Activated CD8-positive, alpha-beta memory T cell treated with anti-CD3 and anti-CD28 coated beads for 48 hours (primary cell): ENCODE measurements around the gene ZFAND4.
"Not testable (repeated sequence)": the region's sequence is repeated elsewhere in the genome, so short reads cannot be mapped to it uniquely, and the experiment has no call there.

Experiments used
- DNase-seq, 3 experiments: peaks; one replicate each; pipeline ENCODE4 v3.0.0-alpha.2; 2020; ENCODE audit warnings: low read depth in 2 of 3, low spot score in 2 of 3

ZFAND4 gene

GRCh38 chr10:45644527-45644926, 28.0 kb downstream of the ZFAND4 start:
- no peak for DNase-seq

DNA sequence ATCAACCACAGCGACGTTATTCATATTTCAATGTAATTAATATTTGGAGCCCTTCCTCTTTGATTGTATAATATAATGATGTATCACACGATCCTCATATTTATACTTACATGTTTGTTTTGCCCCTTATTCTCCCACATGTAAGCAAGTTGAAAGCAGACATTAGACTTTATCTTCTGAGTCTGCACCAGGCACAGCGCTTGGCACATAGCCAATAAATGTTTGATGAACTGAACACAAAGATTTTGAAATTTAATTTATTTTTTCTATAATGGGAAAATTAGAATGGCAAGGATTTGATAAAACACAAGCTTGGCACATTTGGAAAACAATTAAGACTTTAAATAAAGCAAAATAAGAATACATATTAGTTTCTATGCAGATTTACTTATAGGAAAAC, 31.6 kb downstream of the ZFAND4 start:
- no peak for DNase-seq

DNA sequence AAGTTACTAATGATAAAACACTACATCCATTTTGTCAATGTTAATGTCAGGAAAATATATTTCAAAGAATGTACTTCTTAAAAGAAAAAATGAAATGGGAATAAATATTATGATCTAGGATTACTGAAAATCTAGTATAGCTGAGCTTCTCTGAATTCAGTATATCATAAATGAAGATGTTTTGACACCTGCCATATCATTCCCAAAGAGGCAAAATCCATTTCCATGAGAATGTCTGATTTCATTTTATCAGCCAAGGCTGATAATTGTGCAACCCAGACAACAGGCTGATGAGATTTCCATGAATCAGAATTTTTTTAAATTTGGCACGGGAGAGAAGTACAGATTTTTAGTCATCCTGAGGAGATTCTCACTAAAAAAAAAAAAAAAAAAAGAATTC, 32.5 kb downstream of the ZFAND4 start:
- DNase-seq: no peak

- no peak for DNase-seq
Measured at GRCh38 chr10:45627412-45628048, 45.0 kb downstream of the ZFAND4 start.

DNA sequence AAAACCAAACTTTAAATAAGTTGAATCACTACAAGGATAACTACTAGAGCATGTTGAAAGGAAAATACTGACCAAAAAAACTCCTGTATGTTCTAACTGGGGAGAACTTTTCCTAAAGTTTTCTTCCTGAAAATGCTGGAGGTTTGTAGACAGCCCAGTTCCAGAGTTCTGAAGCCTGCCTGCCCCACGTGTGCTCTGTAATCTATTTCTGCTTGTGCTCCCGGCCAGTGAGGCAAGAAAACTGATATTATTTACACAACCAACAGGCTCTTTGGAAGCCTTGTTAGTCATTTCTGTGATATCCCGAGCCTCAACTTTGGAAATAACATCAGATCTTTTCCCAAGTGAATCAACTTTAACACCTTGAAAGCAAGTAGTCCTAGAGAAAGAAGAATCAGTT, 46.7 kb downstream of the ZFAND4 start:
- no peak for DNase-seq

DNA sequence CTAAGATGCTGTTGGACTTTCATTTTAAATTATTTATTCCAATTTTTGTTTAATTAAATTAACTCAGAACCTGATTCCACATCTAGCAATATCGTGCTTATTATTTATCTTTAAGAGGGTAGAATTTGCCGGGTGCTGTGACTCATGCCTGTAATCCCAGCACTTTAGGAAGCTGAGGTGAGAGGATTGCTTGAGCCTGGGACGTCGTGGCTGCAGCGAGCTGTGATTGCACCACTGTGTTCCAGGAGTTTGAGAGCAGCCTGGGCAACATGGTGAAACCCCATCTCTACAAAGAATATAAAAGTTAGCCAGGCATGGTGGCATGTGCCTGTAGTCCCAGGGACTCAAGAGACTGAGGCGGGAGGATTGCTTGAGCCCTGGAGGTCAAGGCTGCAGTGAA, 47.8 kb downstream of the ZFAND4 start:
- DNase-seq: no peak

DNA sequence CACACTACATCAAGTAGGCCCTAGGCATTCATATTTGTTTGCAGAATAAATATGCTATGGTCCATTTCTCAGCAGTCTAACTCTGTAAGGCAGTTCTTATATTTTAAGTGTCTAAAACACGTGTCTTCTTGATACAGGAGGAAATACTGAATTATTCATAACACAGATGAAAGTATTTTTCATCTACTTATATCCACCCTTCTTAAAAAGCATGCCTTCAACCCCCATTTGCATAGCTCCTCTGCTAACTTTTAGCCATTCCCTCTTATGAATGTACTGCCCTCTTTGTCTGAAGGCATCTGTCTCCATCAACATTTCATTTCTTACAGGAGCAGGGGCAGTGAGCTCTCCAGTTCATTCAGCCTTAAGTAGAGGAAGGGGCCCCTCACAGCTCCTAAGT, 57.7 kb downstream of the ZFAND4 start:
- DNase-seq: no peak

- no peak for DNase-seq
Measured at GRCh38 chr10:45612741-45613140, 59.8 kb downstream of the ZFAND4 start.

DNA sequence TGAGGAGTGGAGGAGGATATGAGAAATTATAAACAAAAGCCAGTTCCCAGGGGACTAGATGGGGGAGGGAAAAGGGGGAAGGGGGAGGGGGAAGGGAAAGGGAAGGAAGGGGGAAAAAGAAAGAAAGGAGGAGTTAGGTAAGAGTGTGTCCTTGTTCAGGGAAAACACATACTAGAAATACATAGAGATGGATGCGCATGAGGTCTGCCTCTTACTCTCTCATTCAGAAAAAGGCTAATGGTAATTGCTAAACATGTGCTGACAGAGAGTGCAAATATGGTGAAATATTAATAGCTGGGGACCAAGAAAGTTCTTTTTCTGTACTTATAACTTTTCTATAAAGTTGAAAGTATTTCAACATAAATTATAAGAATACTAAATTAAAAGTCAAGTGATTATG, 64.5 kb downstream of the ZFAND4 start:
- no peak for DNase-seq

- DNase-seq: no peak
Measured at GRCh38 chr10:45607276-45607675, 65.3 kb downstream of the ZFAND4 start.

DNA sequence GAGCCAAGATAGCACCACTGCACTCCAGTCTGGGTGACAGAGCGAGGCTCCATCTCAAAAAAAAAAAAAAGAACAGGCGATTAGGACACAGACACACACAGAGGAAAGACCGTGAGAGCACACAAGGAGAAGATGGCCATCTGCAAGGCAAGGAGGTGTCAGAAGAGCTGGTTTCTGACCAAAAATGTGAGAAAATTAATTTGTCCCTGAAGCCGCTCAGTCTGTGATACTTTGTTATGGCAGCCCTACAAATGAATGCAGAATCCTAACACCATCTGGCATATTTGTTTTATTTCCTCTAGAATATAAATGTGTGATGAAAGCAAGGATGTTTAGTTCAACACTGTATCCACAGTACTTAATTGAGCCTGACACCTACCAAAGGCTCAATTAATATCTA, 69.7 kb downstream of the ZFAND4 start:
- DNase-seq: no peak

- DNase-seq: no peak
Measured at GRCh38 chr10:45602082-45602730, 70.4 kb downstream of the ZFAND4 start.

GRCh38 chr10:45601254-45601930, 71.2 kb downstream of the ZFAND4 start:
- DNase-seq: not testable (repeated sequence)

- not testable (repeated sequence) for DNase-seq
Measured at GRCh38 chr10:45600337-45601253, 72.0 kb downstream of the ZFAND4 start.

GRCh38 chr10:45599646-45600045, 72.9 kb downstream of the ZFAND4 start:
- no peak for DNase-seq

DNA sequence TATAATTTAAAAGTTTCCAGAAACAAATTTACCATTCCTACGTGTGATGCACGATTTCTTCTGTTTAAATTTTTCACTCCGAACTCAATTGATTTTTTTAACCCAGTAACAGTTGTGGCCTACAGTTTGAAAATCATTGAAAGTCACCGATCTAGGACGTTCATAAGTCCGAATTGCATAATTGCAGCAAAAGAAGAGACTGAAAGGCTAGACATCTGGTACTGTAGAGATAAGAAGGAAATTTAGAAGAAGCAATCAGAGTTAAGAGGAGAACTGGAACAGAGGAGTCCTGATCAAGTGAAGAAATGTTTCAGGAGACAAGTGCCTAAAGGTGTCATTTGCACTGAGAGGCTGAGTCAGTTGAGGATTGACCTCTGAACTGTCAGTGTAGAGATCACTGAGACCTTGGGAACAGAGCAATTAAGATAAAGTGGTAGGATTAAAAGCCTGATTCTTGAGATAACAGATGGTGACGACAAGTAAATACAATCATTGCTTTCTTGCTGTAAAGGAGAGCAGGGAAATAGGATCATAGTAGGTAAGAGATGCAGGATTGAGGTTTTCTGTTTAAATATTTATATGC, 73.5 kb downstream of the ZFAND4 start:
- DNase-seq: no peak

- DNase-seq: no peak
Measured at GRCh38 chr10:45596526-45596925, 76.0 kb downstream of the ZFAND4 start.

DNA sequence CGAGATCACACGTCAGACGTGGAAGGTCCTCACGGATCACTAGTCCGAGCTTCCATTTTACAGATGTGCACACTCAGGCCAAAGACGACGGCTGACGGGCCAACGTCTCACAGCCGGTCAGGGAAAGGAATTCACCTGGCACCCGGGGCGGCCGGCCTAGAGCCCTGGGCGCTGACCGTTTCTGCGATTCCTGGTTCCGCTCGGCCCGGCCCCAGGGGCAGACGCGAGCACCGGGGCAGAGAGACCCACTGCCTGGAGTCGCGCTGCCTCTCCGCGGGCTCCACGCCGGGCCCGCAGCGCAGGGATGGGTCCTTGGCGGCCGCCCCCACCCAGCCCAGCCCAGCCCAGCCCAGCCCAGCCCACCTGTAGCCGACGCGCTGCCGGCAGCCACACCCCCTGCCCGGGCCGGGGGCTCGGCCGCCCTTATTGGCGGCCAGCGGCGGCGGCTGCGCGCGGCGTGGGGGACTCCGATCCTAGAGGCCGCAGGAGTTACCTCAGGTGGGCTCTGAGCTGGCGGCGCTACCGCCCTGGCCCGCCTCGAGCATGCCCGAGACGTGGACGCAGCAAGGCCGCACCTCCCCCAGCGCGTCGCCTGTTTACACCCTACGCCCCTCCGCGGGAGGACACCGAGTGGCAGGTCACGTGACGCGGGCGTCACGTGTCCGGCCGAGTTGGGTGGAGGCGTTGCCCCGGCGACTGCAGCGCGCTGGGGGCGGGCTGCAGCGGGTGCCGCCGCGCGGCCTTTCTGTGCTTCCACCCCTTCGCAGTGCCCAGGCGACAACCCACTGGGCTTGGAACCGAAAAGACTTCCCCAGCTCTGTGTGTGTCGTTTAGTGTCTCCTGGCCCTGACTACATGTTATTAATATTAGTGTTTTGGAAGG, 78.1 kb downstream of the ZFAND4 start:
- DNase-seq: peak; percentile 77 to 81 (median 80)

DNA sequence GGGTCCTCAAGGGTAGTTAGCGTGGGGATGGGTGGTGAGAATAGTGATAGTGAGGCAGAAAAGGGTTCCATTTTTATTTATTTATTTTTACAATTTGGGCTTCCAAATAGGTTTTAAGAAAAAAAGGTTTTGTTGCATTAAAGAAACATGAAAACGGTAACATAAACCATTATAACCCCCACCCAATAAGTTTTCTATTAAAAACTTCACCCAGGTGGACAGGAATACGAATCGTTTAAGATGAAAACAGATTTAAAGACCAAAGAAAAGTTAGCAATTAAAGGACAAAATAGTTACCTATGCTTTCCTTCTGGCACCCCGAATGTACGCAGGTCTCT, 78.7 kb downstream of the ZFAND4 start:
- no peak for DNase-seq

DNA sequence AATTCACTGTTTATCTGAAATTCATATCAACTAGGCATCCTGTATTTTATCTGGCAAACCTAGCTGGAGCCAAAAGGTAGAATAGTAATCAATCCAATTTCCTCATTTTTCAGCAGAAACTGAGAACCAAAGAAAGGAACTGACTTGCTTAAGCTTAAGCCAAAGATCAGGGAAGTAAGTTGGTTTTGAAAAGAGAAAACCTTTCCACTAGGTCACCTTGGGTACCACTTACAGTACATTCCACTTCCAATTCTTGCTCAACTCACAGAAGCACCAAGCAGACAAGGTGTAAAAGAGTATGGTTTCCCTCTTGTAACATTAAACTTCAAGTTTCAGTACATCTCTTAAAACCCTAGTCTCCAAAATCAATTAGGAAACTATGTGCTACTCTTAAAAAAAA, 79.6 kb downstream of the ZFAND4 start:
- DNase-seq: no peak
